ENCODE data around the gene CAPS2. TPM values are rescaled to one million over a fixed set of nuclear protein-coding genes. Genes with fewer than 3 reads are reported as not detected.

The CAPS2 gene
- total and polyA plus RNA-seq, 9 of the 15 experiments (the other 6 are each of a cell fraction or from before 2014, with no cell fraction given), result 0.10 to 0.82 (median 0.47) TPM; not detected in 1

GRCh38 chr12:75364919-75365318, 34.8 kb upstream of the CAPS2 start:
- no peak for FAIRE-seq
- Histone ChIP-seq H3K27ac (ENCODE audit: extremely low read depth, low read depth, low read length) (no peak overlapping the region), H3K27me3 (ENCODE audit: control insufficient read depth in 2 of 2, insufficient read depth in 2 of 2, low read length in 2 of 2) (no peaks in the 10 kb centered on the region), H3K9ac (ENCODE audit: insufficient read depth in 1 of 2, low read depth in 2 of 2, low read length in 2 of 2) (no peak overlapping the region), H3K36me3 (ENCODE audit: control insufficient read depth, insufficient read depth, low read length) (no peaks in the 10 kb centered on the region), H3K4me3 (no peak overlapping the region), H3K9me1 (ENCODE audit: control insufficient read depth, insufficient read depth, low read length) (no peaks in the 10 kb centered on the region), H3K4me2 (ENCODE audit: insufficient read depth, low read length) (no peak overlapping the region), H2AFZ (ENCODE audit: low read depth, low read length) (no peak overlapping the region), H3K79me2 (ENCODE audit: control insufficient read depth, insufficient read depth, low read length) (no peaks in the 10 kb centered on the region), H3K4me1 (replicated peaks in 1 of 2; ENCODE audit: control insufficient read depth in 2 of 2, insufficient read depth in 2 of 2, low read length in 2 of 2) (no peaks in the 10 kb centered on the region), H3K9me3 (replicated peaks; ENCODE audit: control insufficient read depth, insufficient read depth, low read depth, low read length) (no peaks in the 10 kb centered on the region), H4K20me1 (replicated peaks; ENCODE audit: control insufficient read depth, insufficient read depth, low read length) (no peaks in the 10 kb centered on the region)
- BruUV-seq (replicated peaks), result no TSS peak
- intact Hi-C loops (cut with micrococcal nuclease), result no loop called here
- no peak for ATAC-seq
- CTCF ChIA-PET (ENCODE audit: low intra/inter-chr PET ratio), result no interaction called here
- POLR2A ChIA-PET, result no interaction called here
- in situ Hi-C loops (cut with MboI), result no loop called here
- TF ChIP-seq KDM2B (CRISPR knock-in tag; IDR thresholded peaks at IDR 0.05), result no peak
- TF ChIP-seq KLF16 (IDR thresholded peaks at IDR 0.05), result no peak
- TF ChIP-seq CHD1 (IDR thresholded peaks at IDR 0.05; ENCODE audit: low read length), result no peak
- no peak for TF ChIP-seq ZNF165 (CRISPR knock-in tag; IDR thresholded peaks at IDR 0.05; ENCODE audit: borderline replicate concordance)
- no peak for DNase-seq (ENCODE audit: extremely low read depth in 1 of 4, low spot score in 3 of 4)

GRCh38 chr12:75361408-75361807, 31.3 kb upstream of the CAPS2 start:
- Histone ChIP-seq H3K9me3 (replicated peaks; ENCODE audit: control insufficient read depth, insufficient read depth, low read depth, low read length) (no peaks in the 10 kb centered on the region), H3K9ac (ENCODE audit: insufficient read depth in 1 of 2, low read depth in 2 of 2, low read length in 2 of 2) (no peak overlapping the region), H3K27me3 (ENCODE audit: control insufficient read depth in 2 of 2, insufficient read depth in 2 of 2, low read length in 2 of 2) (no peaks in the 10 kb centered on the region), H3K79me2 (ENCODE audit: control insufficient read depth, insufficient read depth, low read length) (no peaks in the 10 kb centered on the region), H3K27ac (ENCODE audit: extremely low read depth, low read depth, low read length) (no peak overlapping the region), H3K36me3 (ENCODE audit: control insufficient read depth, insufficient read depth, low read length) (no peaks in the 10 kb centered on the region), H3K4me1 (replicated peaks in 1 of 2; ENCODE audit: control insufficient read depth in 2 of 2, insufficient read depth in 2 of 2, low read length in 2 of 2) (no peaks in the 10 kb centered on the region), H2AFZ (ENCODE audit: low read depth, low read length) (no peak overlapping the region), H3K9me1 (ENCODE audit: control insufficient read depth, insufficient read depth, low read length) (no peaks in the 10 kb centered on the region), H3K4me2 (ENCODE audit: insufficient read depth, low read length) (no peak overlapping the region), H3K4me3 (no peak overlapping the region), H4K20me1 (replicated peaks; ENCODE audit: control insufficient read depth, insufficient read depth, low read length) (no peaks in the 10 kb centered on the region)
- no peak for DNase-seq (ENCODE audit: extremely low read depth in 1 of 4, low spot score in 3 of 4)
- TF ChIP-seq IRF1 (CRISPR knock-in tag; IDR thresholded peaks at IDR 0.05; ENCODE audit: borderline replicate concordance), result no peak
- TF ChIP-seq SIRT6 (IDR thresholded peaks at IDR 0.05; ENCODE audit: low read depth, low read length), result no peak
- no peak for TF ChIP-seq ZNF695 (CRISPR knock-in tag; IDR thresholded peaks at IDR 0.05)
- no peak for FAIRE-seq
- in situ Hi-C loops (cut with MboI), result no loop called here
- POLR2A ChIA-PET, result no interaction called here
- ATAC-seq, result no peak
- no TSS peak for BruUV-seq (replicated peaks)
- CTCF ChIA-PET (ENCODE audit: low intra/inter-chr PET ratio), result no interaction called here
- intact Hi-C loops (cut with micrococcal nuclease), result no loop called here
- WGBS (ENCODE audit: insufficient coverage, low coverage, missing lambda C conversion rate), result 0% methylated on average over 1 of the region's 1 CpG
